Fibroblast of pulmonary artery (primary cell): ENCODE measurements around the gene TCFL5.

Source experiments
- DNase-seq: peaks from one replicate; pipeline ENCODE4 v3.0.0-alpha.2; 2010; ENCODE audit warnings: low read depth
- H3K4me3 ChIP-seq: replicated peaks from 2 replicates; pipeline ENCODE4 v1.5.1; 2011; ENCODE audit warnings: low read depth, mild to moderate bottlenecking, control low read depth, low read length, moderate library complexity
- TF ChIP-seq, protein P1 (sequence below): IDR thresholded peaks from 2 replicates; pipeline ENCODE4 v1.5.1; 2011; ENCODE audit warnings: mild to moderate bottlenecking, control low read depth, low read length, inconsistent platforms; ENCODE audit errors: missing control alignments

The TCFL5 gene

DNA sequence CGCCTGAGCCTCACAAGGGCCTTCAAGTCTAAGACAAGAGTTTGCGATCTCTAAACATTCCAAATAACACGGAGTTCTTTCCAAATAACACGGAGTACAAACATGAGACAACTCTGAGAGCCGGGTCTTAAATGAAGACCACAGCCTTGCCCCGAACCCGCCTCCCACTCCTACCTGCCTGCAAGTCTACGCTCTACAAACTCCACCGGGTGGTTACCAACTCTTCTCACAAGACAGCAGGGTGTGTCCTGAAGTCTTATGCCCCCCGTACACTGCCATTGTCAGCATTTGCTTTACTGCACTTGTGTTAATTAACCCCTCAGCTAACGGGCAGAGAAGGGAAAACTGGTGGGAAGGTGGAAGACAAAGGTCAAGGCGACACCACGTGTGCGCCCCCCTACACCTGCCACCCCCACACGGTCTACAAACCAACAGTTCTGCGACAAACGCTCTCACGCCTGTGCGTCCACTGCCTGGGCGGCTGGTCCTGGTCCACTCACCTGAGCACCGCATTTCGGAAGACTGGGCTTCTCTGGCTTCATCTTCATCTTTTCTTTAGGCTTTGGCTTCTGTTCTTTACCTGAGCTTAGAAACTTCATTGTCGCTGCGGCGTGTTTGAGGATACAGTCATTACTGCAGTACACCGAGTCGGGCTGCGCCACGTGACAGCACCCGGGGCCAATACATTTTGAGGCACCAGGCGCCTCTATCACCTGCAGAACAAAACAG, 45.2 kb upstream of the TCFL5 start:
- TF ChIP-seq, protein P1, sequence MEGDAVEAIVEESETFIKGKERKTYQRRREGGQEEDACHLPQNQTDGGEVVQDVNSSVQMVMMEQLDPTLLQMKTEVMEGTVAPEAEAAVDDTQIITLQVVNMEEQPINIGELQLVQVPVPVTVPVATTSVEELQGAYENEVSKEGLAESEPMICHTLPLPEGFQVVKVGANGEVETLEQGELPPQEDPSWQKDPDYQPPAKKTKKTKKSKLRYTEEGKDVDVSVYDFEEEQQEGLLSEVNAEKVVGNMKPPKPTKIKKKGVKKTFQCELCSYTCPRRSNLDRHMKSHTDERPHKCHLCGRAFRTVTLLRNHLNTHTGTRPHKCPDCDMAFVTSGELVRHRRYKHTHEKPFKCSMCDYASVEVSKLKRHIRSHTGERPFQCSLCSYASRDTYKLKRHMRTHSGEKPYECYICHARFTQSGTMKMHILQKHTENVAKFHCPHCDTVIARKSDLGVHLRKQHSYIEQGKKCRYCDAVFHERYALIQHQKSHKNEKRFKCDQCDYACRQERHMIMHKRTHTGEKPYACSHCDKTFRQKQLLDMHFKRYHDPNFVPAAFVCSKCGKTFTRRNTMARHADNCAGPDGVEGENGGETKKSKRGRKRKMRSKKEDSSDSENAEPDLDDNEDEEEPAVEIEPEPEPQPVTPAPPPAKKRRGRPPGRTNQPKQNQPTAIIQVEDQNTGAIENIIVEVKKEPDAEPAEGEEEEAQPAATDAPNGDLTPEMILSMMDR: no peak
- H3K4me3 ChIP-seq: no peak overlapping the region
- DNase-seq: no peak

- TF ChIP-seq, protein P1: no peak
- no peak for DNase-seq
- H3K4me3 ChIP-seq: no peak overlapping the region
Measured at GRCh38 chr20:62906209-62906608, 44.6 kb upstream of the TCFL5 start.

DNA sequence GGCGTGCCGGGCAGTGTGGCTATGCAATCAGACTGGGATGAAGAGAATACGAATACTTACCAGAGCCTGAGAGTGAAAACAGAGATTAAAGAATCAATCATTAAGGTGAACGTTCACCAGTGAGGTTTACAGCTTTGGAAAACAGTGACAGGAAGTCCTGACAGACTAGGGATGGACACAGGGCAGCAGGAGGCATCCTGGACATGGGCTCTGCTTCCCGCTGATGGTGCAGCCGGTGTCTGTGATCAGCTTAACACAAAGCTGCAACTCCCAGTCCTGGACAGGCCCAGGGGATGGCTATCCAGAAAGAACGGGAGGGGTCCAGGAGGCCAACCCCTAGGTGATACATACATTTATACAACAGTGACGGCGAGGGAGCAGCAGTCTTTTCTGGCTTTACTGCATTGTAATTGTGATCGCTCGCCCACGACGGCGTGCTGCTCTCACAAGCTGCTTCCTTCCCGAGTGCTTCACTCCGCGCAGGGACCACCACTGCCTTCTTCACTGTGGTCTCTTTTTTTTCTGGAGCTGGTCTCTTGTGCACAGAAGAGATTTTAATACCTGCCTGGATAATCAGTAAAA, 44.0 kb upstream of the TCFL5 start:
- no peak overlapping the region for H3K4me3 ChIP-seq
- TF ChIP-seq, protein P1: no peak
- DNase-seq: no peak

DNA sequence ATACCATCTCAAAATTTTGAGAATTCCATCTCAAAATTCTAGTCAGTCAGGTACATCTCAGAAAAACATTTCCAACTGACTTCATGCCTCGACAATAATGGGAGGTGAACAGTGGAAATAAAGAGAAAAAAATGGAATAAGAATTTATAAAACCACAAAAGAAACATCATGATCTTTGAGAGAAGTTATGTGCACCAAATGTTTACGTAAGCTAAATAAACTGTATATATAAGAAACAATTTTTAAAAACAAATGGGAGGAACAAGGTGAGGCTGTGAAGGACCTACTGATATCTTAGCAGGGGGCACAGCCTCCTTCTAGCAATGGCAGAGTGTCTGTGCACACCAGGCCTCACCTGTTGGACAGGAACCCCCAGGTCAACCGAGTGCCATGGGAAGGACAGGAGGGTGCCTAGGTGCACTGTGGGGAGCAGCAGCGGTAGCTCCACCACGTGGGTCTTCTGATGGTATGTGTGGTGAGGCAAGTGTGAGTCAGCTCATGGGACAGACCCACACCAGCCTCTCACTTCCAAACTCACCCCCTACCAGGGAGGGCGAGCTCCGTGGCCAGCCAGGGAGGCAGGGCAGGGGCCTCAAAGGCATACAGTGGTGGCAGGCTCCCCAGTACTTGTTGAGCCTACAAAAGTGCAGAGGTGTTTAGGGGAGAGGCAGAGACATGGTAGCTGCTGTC, 41.4 kb upstream of the TCFL5 start:
- no peak overlapping the region for H3K4me3 ChIP-seq
- no peak for DNase-seq
- TF ChIP-seq, protein P1: no peak

- DNase-seq: no peak
- TF ChIP-seq, protein P1: no peak
- H3K4me3 ChIP-seq: no peak overlapping the region
Measured at GRCh38 chr20:62901891-62902290, 40.3 kb upstream of the TCFL5 start.

DNA sequence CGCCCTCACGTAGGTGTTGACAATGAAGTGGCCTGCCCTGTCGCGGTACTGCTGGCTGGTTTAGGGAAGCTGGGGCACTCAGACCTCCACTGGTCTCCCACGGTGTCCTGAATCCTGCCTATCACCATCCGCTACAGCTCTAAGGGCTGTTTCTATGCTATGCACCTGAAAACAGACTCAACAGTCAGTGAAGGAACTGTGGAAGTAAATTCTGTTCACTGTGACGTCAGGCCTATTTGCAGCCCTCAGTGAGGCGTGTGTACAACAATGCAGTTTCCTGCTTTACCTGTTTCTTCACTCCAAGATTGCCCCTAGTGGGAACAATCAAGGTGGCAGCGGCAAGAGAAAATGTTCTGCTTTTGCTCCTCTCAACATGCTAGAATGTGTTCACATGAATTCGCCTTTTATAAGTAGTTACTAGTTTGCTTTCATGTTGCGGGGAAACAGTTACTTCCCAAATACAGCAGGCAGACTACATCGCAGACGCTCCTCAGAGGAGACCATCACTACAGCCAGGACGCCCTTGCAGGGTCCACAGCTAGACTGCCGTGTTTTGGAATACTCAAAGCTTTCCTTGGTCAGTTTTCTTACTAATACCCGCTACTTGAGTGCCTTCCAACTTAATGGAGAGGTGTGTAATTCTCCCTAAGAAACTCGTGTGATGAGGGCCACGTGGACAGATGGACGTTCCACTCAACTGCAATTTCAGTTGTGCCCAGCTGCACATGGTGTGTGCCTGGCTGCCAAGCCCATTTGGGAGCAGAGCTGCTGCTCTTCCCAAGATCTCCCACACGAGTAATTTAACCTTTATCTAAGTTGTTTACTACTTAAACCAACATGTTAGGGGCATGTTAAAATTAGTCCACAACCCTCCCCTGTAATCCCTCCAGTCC, 39.3 kb upstream of the TCFL5 start:
- no peak overlapping the region for H3K4me3 ChIP-seq
- DNase-seq: peak; percentile 10
- TF ChIP-seq, protein P1: peak; percentile 22
